LNCAP (cell line): ENCODE measurements around the gene TNFRSF13B.

ENCODE experiments used
- CTCF ChIP-seq: fragments of 450-650 bp; IDR thresholded peaks from 2 replicates; pipeline ENCODE4 v1.5.1; 2017; ENCODE audit warnings: mild to moderate bottlenecking

The TNFRSF13B gene

GRCh38 chr17:16969931-16970906 lies 1.7 kb downstream of the TNFRSF13B start:
- no peak for TF ChIP-seq CTCF

- no peak for TF ChIP-seq CTCF
Measured at GRCh38 chr17:16968786-16969185, 3.1 kb downstream of the TNFRSF13B start.

GRCh38 chr17:16962804-16963203 lies 9.1 kb downstream of the TNFRSF13B start:
- no peak for TF ChIP-seq CTCF

GRCh38 chr17:16961792-16962191 lies 10.1 kb downstream of the TNFRSF13B start:
- no peak for TF ChIP-seq CTCF

GRCh38 chr17:16954521-16954920 lies 17.4 kb downstream of the TNFRSF13B start:
- no peak for TF ChIP-seq CTCF

- no peak for TF ChIP-seq CTCF
Measured at GRCh38 chr17:16953841-16954240, 18.1 kb downstream of the TNFRSF13B start.

- TF ChIP-seq CTCF = no peak
Measured at GRCh38 chr17:16953347-16953746, 18.6 kb downstream of the TNFRSF13B start.
